ENCODE measurements around the gene RBM15B.
"Not testable (repeated sequence)": the region's sequence is repeated elsewhere in the genome, so short reads cannot be mapped to it uniquely, and the experiment has no call there.

The RBM15B gene, protein sequence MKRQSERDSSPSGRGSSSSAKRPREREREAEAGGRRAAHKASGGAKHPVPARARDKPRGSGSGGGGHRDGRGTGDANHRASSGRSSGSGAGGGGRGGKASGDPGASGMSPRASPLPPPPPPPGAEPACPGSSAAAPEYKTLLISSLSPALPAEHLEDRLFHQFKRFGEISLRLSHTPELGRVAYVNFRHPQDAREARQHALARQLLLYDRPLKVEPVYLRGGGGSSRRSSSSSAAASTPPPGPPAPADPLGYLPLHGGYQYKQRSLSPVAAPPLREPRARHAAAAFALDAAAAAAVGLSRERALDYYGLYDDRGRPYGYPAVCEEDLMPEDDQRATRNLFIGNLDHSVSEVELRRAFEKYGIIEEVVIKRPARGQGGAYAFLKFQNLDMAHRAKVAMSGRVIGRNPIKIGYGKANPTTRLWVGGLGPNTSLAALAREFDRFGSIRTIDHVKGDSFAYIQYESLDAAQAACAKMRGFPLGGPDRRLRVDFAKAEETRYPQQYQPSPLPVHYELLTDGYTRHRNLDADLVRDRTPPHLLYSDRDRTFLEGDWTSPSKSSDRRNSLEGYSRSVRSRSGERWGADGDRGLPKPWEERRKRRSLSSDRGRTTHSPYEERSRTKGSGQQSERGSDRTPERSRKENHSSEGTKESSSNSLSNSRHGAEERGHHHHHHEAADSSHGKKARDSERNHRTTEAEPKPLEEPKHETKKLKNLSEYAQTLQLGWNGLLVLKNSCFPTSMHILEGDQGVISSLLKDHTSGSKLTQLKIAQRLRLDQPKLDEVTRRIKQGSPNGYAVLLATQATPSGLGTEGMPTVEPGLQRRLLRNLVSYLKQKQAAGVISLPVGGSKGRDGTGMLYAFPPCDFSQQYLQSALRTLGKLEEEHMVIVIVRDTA

DNA sequence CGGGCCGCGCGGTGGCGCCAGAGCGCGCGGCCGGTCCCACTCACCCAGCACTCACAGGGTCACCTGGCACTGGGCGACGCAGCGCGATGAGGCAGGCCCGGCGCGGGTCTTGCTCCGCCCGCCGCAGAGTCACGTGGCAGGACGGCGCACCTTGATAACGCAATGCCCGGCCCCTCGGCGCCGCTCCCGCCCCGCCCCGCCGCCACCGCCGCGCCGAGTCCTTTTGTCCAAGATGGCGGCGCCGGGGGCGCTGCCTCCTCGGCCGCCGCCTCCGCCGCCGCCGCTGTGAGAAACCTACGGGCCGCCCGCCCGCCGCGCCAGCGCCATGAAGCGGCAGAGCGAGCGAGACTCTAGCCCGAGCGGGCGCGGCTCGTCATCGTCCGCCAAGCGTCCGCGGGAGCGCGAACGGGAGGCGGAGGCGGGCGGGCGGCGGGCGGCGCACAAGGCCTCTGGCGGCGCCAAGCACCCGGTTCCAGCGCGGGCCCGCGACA is at the start of gene RBM15B:
RBM15B (plus strand) TSS at position 211 of the 491 bp plus-strand sequence; CDS start at position 326, 115 bp downstream.
- peak; percentile 98 for DNase-seq

GRCh38 chr3:51343918-51344687 is 47.0 kb upstream of the RBM15B start:
- no peak for DNase-seq

DNA sequence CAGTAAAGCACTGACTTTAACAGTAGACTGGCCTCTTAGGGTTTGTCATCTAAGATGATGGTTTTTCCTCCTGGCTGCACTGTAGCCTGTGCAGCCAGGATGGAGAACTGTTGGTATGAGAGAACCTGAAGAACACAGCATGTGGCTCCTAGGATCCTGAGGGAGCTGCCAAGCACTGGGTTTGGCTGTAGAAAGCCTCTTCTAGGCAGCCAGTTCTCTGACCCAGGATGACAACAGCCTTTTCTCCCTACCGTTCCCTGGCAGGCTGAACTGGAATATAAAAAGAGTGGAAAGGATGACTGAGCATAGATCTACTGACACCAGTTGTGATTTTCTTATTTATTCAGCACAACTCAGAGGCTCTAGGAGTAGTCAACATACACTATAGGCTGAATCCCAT is 40.3 kb upstream of the RBM15B start:
- DNase-seq: no peak

DNA sequence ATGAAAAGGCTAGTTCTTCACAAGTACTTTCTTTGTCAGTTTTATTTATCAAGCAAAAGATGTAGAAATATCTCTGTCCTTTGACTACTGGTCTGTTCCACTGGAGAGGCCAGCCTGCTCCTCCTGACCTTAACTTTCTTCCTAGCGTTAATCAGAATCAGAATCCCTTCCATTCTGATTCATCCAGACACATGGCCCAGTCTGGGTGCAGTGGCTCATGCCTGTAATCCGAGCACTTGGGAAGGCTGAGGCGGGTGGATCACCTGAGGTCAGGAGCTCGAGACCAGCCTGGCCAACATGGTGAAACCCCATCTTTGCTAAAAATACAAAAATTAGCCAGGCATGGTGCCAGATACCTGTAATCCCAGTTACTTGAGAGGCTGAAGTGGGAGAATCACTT is 38.0 kb upstream of the RBM15B start:
- DNase-seq: no peak

DNA sequence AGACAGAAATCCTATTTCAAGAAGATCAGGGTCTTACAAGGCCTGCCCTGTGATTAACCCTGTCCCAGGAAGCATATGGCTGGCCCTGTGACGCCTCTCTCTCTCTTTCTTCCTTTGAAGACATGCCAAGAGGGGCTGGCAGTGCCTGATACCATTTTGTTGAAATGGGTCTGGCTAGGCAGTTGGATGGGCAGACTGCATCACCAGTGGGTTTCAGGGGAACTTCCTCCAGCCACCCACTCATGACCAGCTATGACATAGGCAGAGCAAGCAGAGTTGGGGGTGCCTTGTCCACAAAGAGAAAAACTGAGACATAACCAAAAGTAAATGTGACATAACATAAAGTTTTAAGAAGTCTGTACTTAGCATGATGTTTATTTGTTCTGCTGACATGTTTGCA is 37.4 kb upstream of the RBM15B start:
- DNase-seq: peak; percentile 14

DNA sequence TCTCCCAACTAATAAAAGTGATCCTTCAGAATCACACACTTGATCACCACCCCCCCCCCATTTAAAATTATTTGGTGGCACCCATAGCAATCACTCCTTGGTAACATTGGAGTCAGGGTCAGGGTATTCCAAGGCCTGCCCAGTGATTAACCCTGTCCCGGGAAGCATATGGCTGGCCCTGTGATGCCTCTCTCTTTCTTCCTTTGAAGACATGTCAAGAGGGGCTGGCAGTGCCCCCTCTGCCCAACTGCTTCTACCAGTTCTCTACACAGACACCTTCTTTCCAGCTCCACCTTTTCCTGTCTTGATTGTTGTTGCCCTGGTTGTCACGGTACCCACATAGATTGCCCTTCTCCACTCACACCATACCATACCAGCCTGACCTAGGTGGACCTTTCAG is 36.9 kb upstream of the RBM15B start:
- no peak for DNase-seq

GRCh38 chr3:51354731-51355615 is 36.1 kb upstream of the RBM15B start:
- DNase-seq: no peak

DNA sequence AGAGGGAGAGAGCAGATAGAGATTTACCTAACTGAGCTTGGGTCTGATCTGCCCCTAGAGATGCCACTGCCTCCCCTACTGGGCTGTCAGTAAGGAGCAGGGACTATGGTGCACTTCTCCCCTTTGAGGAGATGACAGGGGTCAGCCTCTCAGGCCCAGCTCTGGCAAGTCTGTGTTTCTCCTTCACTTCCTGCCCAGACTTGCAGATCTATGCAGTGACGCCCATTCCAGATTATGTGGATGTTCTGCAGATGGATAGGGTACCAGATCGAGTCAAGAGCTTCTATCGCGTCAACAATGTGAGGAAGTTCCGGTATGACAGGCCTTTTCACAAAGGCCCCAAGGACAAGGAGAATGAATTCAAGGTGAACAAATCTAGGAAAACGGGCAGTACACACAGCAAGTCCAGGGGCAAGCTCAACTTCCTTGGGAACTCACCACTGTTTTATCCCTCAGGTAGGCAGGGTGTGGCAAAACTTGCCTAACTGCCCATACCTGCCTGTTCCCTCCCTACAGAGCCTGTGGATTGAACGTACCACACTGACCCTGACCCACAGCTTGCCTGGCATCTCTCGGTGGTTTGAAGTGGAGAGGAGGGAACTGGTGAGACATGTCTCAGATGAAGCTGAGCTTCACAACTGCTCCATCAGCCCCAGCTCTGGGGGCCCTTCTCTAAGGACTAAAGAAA is 35.0 kb upstream of the RBM15B start:
- no peak for DNase-seq

DNA sequence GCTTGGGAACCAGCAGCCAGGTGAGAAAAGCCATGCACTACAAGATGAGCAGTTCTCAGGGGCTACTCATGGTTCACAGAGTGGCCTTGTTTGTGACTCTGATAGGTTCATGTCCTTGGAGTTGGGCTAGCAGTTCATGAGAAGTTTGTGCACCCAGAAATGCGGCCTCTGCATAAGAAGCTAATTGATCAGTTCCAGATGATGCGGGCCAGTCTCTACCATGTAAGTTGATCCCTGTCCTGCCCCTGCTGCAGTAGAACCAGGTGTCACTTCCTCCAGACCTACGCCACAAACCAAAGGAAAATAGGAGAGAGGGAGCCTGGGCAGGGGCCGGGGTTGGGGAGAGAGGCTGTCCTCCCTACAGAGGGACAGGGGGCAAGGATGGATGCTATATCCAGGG is 33.2 kb upstream of the RBM15B start:
- DNase-seq: no peak

- no peak for DNase-seq
These were observed 32.1 kb upstream of the RBM15B start for GRCh38 chr3:51358981-51359380.

DNA sequence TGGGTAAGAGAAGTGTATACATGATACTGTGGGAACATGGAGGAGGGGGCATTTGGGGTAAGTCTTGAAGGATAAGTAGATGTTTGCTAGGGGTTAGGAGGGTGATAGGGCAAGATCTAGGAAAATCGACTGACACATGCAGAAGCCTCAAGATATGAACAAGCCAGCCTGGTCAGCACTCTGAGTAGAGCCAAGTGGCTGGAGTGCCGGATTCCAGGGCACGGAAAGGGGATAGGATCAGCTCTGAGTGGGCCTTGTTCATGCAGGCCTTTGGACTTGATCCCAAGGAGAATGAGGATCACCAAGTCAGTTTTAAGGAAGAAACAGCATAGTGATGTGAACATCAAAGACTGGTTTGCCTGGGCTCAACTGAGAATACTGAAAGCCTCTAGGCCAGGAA is 30.3 kb upstream of the RBM15B start:
- DNase-seq: no peak

- no peak for DNase-seq
These were observed 29.3 kb upstream of the RBM15B start for GRCh38 chr3:51361746-51362145.

DNA sequence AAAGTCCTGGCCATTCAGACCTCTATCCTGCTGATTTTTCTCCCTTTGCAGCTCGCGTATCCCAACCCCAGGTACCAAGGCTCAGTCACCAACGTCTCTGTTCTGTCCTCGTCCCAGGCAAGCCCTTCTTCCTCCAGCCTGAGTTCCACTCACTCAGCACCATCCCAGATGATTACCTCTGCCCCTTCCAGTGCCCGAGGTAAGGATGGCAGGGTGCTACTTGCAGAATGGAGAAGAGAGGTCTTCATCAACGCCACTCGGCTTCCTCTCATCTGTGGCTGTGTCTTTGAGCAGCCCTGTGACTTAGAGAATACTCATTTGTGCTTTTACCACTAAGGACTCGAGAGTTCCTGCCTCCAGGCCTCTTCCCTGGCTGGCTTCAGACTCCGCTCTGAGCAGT is 28.6 kb upstream of the RBM15B start:
- no peak for DNase-seq

GRCh38 chr3:51368276-51368675 is 22.8 kb upstream of the RBM15B start:
- DNase-seq: not testable (repeated sequence)

GRCh38 chr3:51371943-51372557 is 19.0 kb upstream of the RBM15B start:
- DNase-seq: peak; percentile 58

DNA sequence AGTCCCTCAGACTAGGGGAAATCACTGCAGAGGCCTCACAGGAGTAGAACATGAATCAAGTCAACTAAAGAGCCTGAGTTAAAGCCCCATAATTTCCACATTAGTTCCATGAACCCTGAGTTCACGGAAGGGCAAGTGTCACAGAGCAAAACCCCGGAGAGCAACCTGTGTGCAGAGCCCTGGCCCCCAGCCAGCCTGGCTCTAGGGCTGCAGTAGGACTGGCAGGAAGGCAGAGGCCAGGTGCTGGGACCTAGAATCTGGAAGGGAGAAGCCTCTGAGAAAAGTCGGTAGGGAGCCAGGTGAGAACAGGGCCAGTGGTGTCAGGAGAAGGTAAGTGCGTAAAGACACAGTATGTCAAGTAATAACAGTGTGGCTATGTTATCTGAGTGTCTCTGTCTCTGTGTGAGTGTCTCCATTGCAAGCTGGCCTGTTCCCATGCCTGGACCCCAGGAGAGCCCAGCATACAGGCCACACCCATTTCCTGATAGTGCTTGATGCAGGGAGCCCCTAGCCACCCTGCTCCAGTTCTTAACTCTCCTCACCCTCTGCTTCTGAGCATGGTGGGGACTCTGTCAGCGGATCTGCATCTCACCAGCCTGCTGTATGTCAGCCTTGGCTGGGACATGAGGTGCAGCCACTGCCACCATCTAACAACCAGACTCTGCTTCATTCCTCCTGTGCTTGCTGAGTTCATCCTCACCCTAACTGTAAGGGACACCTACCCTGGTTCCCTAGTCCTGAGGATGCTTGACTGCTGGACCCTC is 17.2 kb upstream of the RBM15B start:
- DNase-seq: no peak

DNA sequence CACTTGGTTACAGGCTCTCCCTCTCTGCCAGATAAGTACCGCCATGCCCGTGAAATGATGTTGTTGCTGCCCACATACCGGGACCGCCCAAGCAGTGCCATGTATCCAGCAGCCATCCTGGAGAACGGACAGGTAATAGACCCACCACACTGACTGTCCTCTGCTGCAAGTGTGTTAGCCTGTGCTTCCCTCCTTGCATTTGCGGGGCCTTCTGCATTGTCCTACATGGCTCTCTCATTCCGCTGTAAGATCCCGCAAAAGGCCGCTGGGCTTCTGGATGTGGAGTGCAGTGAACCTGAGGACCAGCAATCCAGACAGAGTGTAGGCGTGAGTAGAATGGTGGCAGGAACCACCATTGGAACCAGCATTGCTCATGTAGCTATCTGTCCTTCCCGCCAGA is 16.6 kb upstream of the RBM15B start:
- DNase-seq: no peak

- DNase-seq: no peak
These were observed 15.9 kb upstream of the RBM15B start for GRCh38 chr3:51375136-51375535.

DNA sequence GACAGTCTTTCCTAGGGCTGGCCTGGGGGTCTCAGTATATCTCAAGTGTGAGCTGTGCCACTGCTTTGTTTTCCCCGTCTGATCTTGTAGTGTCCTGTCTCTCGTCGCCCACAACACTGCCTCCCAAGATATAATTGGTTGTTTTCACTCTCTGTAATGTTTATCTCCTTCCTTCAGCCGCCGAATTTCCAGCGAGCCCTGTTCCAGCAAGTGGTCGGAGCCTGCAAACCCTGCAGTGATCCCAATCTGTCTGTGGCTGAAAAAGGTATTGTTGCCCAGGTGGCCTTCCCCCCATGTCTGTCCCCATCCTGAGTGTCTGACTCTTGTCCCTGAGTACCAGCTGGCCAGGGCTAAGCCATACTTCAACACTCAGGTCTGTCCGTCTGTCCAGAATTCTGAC is 15.5 kb upstream of the RBM15B start:
- no peak for DNase-seq

DNA sequence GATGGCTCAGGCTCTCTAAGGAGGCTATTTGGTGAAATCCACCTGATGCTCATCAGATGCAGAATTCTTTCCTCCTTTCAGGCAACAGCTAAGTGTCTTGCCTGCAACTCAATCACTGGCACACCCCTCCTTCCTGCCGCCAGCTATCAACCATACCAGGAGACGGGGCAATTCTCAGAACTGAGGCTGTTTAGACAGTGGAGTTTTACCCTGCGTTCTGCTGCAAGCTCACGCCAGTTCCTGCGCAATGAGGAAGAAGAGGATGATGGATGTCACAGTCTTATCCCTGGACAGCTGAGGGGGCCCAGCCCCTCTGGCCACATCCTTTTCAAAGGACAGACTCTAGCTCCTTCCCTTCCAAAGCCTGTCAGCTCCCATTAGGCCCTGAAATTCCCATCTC is 13.0 kb upstream of the RBM15B start:
- DNase-seq: no peak

All from suppressor macrophage treated with lipopolysaccharide for 4 hours (primary cell).